Right atrium auricular region (tissue), 2 donors: Measurements from ENCODE around the gene AUNIP. TPM values are rescaled to one million over a fixed set of nuclear protein-coding genes. Genes with fewer than 3 reads are reported as not detected.

ENCODE experiments used
- DNase-seq: peaks from one replicate; pipeline ENCODE4 v3.0.0-alpha.2; 2019; ENCODE audit warnings: low spot score
- H3K27ac ChIP-seq, 2 donors: fragments of 200-600 bp; sonication (generic); 1 replicate in 1 of 2; 2 replicates in 1 of 2; pipeline ENCODE4 v1.5.1; 2016 to 2019
- H3K27me3 ChIP-seq, 2 donors: fragments of 200-600 bp; sonication (generic); one replicate each; pipeline versions ENCODE4 v1.5.1 to v1.6.0; 2017 to 2019
- H3K36me3 ChIP-seq: fragments of 200-600 bp; sonication (generic); one replicate; pipeline ENCODE4 v1.5.1; 2016
- H3K4me1 ChIP-seq, 2 donors: fragments of 200-600 bp; sonication (generic); one replicate each; pipeline versions ENCODE4 v1.5.1 to v1.6.0; 2017 to 2019
- H3K4me3 ChIP-seq, 2 donors: fragments of 200-600 bp; sonication (generic); 1 replicate in 1 of 2; 2 replicates in 1 of 2; pipeline ENCODE4 v1.5.1; 2017 to 2019; ENCODE audit warnings: mild to moderate bottlenecking in 1 of 2, moderate library complexity in 1 of 2
- H3K9me3 ChIP-seq, 2 donors: fragments of 200-600 bp; sonication (generic); one replicate each; pipeline ENCODE4 v1.5.1; 2019
- CTCF ChIP-seq, 2 donors: fragments of 200-600 bp; sonication (generic); IDR thresholded peaks; one replicate each; pipeline ENCODE4 v1.5.1; 2019; ENCODE audit warnings: antibody characterized with exemption in 2 of 2
- total RNA-seq, 2 donors: library from RNA; depleted of rRNA; stranded (reverse); fragments of >200 nt; gene quantifications; one replicate each; pipeline ENCODE4 v1.1.0, GENCODE V29; 2016

Gene AUNIP
- total RNA-seq, 2 donors from 2014 or later, result not detected

- no peak for DNase-seq
- Histone ChIP-seq H3K36me3 (no peaks in the 10 kb centered on the region), H3K27me3 (no peaks in the 10 kb centered on the region), H3K27ac (peak overlapping the region; percentile 65 to 81), H3K4me3 (peak overlapping the region; percentile 39 to 55), H3K9me3 (no peaks in the 10 kb centered on the region), H3K4me1 (peaks cover 0 to 47% of the 10 kb centered on the region in 2 donors)
- no peak for TF ChIP-seq CTCF (IDR thresholded peaks at IDR 0.05)
Measured at GRCh38 chr1:25799352-25799934, 59.8 kb downstream of the AUNIP start.

DNA sequence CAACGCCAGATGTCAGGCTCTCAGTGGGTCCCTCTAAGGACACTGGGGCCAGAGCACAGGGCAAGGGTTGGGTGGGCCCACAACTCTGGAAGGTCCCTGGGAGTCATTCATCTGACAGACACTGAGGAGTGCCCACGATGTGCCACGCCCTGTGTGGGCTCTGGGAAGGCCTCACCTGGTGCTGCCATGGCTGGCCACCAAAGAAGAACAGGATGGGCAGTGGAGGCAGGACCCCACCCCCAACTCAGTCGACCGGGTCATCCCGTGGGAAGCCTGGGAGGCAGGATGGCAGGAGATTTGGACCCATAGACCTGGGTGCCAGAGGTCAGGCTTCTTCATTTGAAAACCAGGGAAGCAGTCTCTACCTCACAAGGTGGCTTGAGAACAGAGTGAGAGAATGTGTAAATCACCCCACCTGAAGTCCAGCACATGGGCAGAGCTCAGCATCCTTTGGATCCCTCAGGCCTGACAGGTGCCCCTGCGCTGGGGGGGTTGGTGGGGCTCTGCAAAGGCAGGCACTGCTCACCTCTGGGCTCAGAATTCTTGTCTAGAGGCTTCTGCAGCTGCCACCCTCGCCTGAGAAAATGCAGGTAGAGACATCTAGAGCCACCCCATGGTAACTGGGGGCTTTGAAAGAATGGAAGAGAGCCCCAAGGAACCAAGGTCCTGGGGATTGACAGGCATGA is 60.4 kb downstream of the AUNIP start:
- Histone ChIP-seq H3K27me3 (no peaks in the 10 kb centered on the region), H3K27ac (peak overlapping the region in 1 of 2 donors; percentile 65), H3K4me3 (no peak overlapping the region), H3K36me3 (no peaks in the 10 kb centered on the region), H3K9me3 (no peaks in the 10 kb centered on the region), H3K4me1 (peaks cover 0 to 47% of the 10 kb centered on the region in 2 donors)
- no peak for DNase-seq
- TF ChIP-seq CTCF (IDR thresholded peaks at IDR 0.05), result no peak

DNA sequence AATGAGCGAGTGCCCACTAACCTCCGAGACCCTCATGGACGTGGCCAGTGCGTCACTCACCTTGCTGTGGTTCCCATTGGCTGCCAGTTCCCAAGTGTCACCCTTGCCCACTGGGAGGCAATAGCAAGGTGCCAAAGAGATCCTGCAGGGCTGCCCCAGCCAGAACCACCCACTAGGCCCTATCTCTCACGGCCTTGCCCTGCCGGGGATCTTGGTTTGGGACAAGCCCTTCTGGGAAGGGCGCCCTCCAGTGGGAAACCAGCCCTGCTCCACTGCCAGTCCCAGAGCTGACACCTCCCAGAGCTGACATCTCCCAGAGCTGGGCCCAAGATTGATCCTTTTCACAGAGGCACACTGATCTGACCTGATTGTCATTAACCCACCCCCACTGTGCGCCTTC is 61.3 kb downstream of the AUNIP start:
- no peaks in the 10 kb centered on the region for H3K27me3 ChIP-seq
- no peaks in the 10 kb centered on the region for H3K36me3 ChIP-seq
- H3K9me3 ChIP-seq, result no peaks in the 10 kb centered on the region
- peaks cover 0 to 42% of the 10 kb centered on the region in 2 donors for H3K4me1 ChIP-seq
- TF ChIP-seq CTCF (IDR thresholded peaks at IDR 0.05), result peak in 1 of 2 donors; percentile 57
- DNase-seq, result no peak
- no peak overlapping the region for H3K27ac ChIP-seq
- H3K4me3 ChIP-seq, result no peak overlapping the region

DNA sequence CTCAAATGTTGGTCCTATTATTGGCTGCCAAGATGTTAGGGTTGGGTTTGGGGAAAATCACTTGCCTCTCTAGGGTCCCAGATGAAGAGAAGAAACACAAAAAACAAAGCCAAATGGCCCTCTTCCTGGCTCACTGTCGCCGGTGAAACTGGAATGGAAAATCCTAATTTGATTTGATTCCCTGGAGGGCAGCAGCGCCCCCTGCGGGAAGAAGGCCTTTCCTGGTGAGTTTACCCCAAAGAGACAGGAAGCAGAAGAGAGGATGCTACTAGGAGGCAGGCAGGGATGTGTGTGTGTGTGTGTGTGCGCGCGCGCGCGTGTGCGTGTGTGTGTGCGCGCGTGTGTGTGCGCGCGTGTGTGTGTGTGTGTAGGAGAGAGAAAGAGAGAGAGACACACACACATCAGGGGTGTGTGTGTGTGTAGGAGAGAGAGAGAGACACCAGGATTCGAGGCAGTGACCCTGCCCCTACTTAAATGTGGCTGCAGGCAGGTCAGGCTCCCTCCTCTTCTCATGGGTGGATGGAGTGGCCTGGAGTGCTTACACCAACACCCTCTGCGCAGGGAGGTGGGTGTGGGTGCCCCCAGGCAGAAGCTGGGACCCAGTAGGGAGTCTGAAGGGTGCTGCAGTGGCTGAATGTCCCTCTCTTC is 62.3 kb downstream of the AUNIP start:
- no peak overlapping the region for H3K4me3 ChIP-seq
- H3K9me3 ChIP-seq, result no peaks in the 10 kb centered on the region
- no peak overlapping the region for H3K27ac ChIP-seq
- peak; percentile 92 for DNase-seq
- H3K27me3 ChIP-seq, result no peaks in the 10 kb centered on the region
- no peaks in the 10 kb centered on the region for H3K36me3 ChIP-seq
- peak; percentile 81 to 82 for TF ChIP-seq CTCF (IDR thresholded peaks at IDR 0.05)
- peaks cover 0 to 37% of the 10 kb centered on the region in 2 donors for H3K4me1 ChIP-seq

DNA sequence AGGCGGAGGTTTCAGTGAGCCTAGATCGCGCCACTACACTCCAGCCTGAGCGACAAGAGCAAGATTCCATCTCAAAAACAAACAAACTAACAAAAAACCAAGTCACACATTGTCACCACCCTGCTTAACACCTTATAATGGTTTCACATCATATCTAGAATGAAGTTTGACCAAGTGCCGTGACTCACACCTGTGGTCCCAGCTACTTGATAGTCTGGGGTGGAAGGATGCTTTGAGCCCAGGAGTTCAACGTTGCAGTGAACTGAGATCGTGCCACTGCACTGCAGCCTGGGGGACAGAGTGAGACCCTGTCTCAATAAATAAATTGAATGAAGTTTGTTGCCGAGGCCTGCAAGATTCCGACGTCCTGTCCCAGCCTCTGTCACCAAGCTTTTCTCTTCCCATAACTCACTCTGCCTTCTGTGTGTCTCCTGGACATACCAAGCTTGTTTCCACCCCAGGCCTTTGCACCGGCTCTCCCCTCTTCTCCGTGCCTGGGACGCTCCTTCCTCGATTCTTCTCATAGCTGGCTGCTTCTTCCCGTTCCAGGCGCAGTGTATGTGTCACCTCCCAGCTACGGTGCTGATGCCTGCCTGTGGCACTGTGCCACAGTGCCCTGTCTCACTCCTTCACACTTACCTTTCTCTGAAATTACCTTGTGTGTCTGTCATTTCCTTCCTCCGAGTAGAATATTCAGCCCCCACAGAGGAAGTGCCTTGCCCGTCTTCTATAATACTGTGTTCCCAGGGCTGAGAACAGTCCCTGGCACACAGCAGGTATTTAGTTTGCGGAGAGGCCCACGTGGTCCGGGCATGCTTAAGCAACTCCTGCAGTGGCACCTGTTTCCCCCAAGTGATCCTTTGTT is 63.1 kb downstream of the AUNIP start:
- no peak overlapping the region for H3K27ac ChIP-seq
- H3K9me3 ChIP-seq, result no peaks in the 10 kb centered on the region
- H3K4me1 ChIP-seq, result peaks cover 0 to 30% of the 10 kb centered on the region in 2 donors
- no peak overlapping the region for H3K4me3 ChIP-seq
- no peaks in the 10 kb centered on the region for H3K36me3 ChIP-seq
- TF ChIP-seq CTCF (IDR thresholded peaks at IDR 0.05), result no peak
- no peaks in the 10 kb centered on the region for H3K27me3 ChIP-seq
- DNase-seq, result no peak
